Stimulated activated CD8-positive, alpha-beta memory T cell treated with anti-CD3 and anti-CD28 coated beads, Interleukin-15, amount 100 ng/mL, for 4 hours (primary cell): ENCODE measurements around the gene UBE2I.
"Not testable (repeated sequence)": the region's sequence is repeated elsewhere in the genome, so short reads cannot be mapped to it uniquely, and the experiment has no call there.

Source experiments
- DNase-seq, 2 donors: peaks; one replicate each; pipeline ENCODE4 v3.0.0-alpha.2; 2020; ENCODE audit warnings: low read depth in 2 of 2

Gene UBE2I

DNA sequence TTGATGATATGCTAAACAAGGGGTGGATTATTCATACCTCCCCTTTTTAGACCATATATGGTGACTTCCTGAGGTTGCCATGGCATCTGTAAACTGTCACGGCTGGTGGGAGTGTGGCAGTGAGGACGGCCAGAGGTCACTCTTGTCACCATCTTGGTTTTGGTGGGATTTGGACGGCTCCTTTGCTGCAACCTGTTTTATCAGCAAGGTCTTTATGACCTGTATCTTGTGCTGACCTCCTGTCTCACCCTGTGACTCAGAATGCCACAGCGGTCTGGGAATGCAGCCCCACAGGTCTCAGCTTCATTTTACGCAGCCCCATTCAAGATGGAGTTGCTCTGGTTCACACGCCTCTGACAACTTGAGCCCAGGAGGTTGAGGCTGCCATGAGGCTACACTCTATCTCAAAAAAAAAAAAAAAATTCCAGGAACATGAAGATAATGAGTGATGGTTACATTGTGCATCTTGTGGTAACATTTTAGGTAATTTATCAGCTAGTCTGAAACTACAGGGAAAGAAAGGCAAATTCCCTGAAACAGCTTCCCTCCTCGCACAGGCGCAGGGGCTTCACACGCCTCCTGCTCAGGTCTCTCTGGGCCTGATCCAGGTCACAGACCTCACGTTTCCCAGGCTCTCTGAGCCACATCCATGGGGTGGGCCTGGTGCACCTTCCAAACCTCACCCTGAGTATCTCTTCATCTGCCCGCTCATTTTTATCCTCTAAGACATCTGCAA is 15.3 kb upstream of the UBE2I start:
- DNase-seq: no peak

DNA sequence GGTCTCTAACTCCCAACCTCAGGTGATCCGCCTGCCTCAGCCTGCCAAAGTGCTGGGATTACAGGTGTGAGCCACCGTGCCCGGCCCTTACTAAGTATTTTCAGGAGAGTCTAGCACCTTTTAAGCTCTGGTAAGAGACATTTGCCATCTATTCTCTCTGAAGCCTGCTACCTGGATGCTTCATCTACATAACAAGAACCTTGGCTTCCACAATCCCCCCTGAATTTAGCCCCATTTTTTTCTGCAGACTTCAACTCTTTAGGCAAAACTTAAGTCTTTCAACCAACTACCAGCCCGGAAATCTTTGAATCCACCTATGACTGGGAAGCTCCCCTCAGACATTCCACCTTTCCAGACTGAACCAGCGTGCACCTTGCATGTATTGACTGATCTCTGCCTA is 14.0 kb upstream of the UBE2I start:
- DNase-seq: no peak

DNA sequence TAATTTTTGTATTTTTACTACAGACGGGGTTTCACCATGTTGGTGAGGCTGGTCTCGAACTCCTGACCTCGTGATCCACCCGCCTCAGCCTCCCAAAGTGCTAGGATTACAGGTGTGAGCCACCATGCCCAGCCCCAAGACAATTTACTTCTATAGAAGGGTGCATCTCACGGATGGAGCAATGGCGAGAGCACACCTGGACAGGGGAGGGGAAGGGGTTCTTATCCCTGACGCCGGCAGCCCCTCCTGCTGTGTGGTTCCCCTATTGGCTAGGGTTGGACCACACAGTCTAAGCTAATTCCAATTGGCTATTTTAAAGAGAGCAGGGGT is 12.8 kb upstream of the UBE2I start:
- not testable (repeated sequence) for DNase-seq

DNA sequence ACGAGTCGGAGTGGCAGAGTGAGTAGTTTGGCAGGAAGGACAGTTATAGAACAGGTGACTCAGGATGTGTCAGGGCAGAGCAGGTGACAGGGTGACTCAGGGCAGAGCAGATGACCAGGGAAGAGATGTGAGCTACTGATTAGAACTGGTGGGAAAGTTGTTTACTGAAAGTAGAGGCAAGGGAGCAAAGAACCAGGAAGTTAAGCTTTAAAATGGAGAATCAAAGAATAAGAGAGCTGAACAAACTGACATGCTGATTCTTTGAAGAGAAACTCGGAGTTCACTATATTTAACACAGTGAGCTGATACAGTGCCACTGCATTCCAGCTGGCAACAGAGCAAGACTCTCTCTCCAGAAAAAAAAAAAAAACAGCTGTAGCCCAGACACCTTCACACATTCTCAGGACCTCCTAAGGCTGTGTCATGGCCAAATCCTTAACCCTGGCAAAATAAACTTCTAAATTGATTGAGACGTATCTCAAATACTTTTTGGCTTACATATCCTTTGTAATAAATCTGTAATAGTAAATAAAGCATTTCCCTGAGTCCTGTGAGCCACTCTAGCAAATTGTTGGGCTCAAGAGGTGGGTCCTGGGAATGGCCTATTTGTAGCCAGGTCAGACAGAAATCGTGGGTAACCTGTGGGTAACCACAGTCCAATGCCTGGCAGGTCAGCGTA is 12.3 kb upstream of the UBE2I start:
- no peak for DNase-seq

DNA sequence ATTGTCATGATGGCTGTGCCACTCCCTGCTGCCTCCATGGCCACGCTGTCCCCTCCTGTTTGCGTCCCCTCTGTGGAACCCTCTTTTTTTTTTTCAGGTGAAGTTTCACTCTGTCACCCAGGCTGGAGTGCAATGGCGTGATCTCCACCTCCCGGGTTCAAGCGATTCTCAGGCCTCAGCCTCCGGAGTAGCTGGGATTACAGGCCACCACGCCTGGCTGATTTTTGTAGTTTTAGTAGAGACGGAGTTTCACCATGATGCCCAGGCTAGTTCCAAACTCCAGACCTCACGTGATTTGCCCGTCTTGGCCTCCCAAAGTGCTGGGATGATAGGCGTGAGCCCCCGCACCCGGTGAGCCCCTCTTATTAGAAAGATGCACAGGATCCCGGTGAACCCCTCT is 11.0 kb upstream of the UBE2I start:
- no peak for DNase-seq

DNA sequence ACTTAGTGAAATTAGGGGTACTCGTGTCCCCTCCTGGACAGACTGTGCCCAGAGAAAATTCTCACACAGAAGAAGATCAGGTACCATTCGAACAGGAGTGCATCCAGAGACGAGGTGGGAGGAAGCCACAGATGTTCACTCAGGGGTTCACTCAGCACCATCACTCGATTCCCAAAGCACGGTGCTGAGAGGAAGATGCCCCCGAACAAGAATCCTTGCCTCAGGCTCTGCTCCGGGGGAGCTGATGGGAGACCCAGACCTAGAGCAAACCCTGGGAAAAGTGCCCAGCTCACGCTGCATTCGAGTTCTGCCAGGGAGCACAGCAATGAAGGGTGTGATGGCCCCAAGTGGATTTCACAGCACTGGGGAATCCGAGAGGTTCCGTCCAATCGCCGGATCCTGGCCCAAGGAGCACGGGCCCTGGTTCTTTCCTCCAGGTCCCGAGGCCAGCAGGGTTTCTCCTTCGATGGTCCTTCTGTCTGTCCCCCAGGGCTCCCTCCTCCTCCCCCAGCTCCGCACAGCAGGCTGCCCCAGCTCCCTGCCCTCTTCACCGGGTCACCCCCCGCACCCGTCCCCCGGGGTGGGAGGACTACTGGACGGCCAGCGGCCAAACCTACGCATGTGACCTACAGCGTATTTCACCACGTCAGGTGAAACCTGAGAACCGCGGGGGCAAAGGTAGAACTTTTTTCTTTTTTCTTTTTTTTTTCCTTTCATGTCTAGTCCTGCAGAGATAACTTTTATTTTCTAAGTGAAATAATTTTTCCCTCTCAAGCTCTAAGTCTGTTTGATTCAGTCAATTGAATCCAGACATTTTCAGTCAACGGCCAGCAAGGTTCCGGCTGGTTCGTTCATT is 10.2 kb upstream of the UBE2I start:
- no peak for DNase-seq

DNA sequence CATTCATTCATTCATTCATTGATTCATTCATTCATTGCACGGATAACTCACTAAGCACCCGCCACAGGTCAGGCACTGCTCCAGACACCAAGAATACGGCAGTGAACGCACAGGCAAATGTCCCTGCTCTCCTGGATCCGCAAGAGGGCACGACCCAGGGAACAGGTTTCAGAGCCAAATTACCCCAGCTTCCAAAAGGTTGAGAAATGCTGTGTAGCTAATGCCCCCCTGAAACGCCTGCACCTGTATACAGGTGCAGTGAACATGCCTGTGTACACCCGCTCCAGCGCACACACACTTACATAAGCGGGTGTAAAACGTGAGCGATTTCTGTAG is 9.6 kb upstream of the UBE2I start:
- no peak for DNase-seq

DNA sequence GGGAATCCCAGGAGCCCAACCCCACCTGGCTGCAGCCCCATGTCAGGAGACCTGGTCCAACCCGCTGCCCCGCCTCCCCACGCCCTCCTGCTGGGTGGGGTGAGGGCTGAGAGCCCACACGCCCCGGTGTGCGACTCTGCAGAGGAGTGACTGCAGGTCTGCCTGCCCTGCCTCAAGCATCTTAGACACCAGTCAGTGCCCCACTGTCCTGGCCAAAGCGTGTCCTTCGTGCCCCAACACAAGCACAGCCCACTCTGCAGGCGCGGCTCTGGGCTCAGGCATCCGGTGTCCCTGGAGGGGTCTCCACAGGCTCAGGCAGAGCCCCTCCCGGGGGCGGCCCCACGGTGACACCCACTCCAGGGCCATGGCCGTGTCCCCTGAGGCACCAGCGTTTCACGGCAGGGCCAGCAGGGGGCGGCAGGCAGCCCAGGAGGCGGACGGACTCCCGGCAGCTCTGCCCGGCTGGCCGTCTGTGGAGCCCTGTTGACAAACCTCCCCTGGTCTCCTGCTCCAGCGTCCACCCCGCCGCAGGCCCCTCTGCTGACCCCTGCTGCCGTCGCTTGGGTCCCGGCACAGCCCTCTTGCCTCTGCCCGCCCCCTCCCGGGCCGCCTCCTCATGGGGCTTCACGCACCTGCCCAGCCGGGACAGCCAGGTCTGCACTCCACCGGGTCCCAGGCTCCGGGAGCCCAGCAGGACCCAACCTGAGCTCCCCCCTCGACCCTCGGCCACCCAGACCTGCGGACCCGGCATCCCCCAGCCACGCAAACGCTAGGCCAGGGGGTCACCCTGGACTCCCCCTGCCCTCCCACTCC is 8.6 kb upstream of the UBE2I start:
- DNase-seq: peak; percentile 38 to 40

DNA sequence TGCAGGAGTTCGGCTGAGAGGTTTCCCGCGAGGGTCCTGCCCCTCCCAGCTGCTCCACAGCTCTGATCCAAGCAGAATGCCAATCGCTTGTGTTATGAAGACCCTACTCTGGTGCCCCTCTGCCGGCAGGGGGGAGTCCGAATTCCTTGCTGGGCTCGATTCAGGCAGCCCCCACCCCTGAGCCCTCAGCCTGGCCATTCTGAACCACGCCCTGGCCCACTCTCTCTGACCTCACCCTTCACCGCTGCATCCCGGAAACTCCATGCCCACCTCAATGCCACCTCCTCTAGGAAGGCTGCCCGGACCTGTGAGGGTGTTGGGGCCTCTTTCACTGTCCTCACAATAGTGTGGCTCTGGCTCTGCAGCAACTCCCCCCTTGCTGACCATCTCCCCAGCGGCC is 7.9 kb upstream of the UBE2I start:
- no peak for DNase-seq

DNA sequence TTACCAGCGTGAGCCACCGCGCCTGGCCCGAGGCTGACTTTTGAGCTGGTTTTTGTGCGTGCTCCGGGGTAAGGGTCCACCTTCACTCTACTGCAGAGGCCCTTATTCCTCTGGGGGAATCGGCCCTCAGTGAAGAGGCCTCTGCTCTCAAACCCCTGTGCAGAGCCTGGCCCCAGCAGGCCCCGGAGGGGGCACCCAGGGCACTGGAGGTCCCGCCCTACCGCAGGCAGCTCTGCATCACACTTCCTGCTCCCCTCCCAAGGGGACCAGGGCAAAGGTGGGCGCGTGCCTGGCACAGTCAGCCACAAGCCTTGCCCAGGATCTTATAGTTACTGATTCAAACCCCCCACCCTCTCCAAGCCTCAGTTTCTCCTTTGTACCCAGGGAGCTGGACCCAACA is 3.6 kb upstream of the UBE2I start:
- no peak for DNase-seq

DNA sequence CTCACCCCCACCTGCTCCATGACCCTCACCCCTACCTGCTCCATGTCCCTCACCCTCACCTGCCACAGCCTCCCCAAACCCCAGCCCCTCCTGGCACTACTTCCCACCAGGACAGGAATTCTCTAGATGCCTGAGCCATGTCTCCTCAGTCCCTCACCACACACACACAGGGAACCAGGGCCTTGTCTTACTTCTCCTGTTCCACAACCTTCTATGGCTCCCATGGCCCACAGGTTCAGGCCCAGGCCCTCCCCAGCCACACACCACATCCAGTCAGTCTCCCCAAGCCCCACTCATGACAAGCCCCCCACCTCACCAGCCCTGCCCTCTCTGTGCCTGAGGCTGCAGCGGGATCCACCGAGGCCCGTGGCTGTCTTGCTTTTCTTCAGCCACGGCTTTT is 3.1 kb upstream of the UBE2I start:
- DNase-seq: no peak

DNA sequence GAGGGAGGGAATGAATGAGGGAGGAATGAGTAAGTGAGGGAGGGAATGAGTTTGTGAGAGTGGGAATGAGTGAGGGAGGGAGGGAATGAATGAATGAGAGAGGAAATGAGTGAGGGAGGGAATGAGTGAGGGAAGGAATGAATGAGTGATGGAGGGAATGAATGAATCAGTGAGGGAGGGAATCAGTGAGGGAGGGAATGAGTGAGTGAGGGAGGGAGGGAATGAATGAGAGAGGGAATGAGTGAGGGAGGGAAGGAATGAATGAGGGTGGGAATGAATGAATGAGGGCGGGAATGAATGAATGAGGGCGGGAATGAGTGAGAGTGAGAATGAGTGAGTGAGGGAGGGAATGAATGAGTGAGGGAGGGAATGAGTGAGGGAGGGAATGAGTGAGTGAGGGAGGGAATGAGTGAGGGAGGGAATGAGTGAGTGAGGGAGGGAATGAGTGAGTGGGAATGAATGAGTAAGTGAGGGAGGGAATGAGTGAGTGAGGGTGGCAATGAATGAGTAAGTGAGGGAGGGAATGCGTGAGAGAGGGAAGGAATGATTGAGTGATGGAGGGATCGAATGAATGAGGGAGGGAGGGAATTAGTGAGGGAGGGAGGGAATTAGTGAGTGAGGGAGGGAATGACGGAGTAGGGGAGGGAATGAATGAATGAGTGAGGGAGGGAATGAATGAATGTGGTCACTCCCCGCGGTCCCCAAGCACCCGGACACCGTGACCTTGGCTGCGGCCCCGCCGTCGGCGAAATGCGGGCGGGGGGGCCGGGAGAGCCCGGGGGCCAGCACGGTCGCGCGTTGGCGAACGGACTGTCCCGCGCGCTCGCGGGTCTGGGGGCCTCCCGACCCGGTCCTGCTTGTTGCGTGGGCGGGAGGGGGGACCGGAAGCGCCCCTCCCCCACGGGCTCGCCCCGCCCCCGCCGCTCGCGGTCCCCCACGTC is 1.1 kb upstream of the UBE2I start:
- no peak for DNase-seq

DNA sequence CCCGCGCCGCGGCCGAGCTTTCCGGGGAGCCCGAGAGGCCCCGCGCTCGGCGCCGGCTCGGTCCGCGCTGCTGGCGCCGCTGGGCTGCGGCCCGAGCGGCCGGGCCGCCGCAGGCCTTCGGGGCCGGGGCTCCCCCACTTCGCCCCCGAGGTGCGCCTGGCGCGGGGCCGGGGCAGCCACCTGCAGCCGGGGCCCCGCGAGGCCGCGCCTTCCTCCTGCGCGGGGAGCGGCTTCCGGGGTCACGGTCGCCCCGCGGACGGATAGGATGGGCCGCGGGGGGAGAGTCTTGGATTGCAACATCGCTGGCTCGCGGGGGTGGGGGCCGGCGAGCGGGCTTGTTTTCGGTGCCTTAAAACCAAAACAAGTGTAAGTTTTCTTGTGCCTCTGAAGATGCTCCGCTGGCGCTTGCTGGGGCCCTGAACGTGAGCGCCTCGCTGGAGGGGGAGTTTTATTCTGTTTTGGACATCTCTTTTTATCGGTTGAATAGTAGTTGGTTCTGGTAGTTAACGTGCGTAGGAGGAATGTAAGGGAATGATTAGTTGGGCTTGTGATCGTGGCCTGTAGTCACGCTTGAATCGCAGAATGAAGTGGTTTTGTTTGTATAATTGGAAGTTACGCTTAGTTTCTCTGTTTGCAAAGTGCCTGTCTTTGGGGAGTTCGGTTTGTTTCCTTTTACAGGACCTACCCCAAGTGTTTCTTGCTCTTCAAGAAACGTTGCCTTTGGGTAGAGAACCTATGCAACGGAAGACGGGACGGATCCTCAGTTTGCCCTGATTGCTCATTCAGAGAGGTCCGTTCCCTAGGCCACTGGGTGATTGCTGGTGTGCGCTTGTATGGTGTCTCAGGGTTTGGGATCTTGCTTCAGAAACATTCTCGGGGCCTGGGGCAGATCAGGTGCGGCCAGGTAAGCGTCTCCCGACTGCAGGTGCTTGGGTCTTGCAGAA is 724 bp downstream of the UBE2I start:
- DNase-seq: peak; percentile 34 to 37

DNA sequence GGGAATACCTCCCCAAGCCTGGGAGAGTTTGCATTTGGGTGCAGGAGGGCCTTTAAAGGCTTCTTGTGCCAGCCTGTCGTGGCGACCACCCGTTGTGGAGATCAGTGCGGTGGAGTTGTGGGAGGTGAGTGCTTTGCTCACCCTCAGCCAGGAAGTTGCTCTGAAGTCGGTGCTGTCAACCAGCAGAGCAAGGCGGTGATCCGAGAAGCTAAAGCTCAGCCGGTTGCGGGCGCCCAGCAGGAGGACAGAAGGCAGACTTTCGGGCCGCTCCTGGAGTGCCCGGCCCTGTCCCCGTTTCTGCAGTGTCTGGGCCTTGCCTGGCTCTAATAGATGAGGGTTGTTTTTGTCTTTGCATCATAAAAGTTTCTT is 1.4 kb downstream of the UBE2I start:
- no peak for DNase-seq

DNA sequence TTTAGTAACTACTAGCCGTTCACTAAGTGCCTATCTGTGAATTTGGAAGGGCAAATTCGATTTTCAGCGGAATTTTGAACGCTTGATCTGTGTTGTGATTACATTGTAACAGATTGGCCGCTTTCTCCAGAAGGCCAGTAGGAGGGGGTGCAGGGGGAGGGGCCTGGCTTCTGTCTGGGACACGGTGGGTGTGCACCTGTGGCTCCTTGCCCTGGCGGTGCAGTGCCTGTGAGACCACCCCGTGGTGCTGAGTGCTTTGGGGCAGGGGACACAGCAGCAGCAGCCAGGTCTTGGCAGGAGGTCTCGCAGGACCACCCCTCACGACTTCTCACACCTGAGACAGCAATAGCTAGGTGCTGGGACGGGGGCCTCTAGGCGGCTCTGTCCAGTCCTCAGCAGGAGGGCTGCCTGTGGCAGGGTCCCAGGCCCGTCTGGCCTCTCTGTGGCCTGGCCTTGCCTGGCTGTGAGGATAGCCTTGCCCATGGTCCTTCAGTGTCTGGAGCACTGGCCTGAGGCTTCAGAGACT is 1.8 kb downstream of the UBE2I start:
- DNase-seq: no peak

DNA sequence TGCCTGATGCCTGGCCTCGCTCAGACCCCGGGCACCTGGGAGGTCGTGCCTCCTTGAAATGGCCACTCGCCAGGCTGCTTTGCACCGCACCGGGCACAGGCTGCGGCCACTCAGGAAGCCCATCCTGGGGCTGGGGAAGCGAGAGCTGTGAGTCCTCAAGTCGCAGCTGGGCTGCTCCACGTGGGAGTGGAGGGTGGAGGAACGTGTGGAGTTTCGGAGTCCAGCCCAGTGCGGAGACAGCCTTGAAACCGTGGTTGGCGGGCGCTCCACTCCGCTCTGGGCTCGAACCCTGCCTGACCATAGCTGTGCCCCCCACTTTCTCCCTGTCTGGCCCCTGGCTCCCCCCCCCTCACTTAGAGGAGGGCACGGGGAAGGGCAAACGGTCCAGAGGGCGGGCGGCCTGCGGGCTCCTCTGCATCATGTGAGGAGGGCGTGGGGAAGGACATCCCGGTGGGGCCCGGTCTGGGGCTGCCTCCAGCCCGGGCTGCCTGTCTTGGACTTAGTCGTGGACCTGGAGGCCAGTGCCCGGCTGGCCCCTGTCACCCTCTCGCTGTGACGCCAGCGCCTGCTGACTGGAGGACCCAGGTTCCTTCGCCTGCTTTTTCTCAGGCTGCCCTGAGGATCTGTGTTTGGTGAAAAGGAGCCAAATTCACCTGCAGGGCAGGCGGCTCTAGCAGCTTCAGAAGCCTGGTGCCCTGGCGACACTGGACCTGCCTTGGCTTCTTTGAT is 2.5 kb downstream of the UBE2I start:
- no peak for DNase-seq

DNA sequence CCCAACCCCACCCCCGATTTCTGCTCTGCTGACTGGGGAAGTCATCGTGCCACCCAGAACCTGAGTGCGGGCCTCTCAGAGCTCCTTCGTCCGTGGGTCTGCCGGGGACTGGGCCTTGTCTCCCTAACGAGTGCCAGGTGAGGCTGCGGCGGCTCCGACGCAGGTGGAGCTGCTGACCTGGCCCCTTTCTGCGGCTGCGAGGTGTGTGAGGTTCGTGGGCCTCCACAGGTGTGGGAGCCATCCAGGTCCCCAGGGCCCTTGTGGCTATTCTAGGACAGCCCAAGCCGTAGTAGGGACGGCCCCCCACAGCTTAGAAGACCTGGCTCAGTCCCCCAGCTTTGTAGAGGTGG is 3.0 kb downstream of the UBE2I start:
- no peak for DNase-seq

DNA sequence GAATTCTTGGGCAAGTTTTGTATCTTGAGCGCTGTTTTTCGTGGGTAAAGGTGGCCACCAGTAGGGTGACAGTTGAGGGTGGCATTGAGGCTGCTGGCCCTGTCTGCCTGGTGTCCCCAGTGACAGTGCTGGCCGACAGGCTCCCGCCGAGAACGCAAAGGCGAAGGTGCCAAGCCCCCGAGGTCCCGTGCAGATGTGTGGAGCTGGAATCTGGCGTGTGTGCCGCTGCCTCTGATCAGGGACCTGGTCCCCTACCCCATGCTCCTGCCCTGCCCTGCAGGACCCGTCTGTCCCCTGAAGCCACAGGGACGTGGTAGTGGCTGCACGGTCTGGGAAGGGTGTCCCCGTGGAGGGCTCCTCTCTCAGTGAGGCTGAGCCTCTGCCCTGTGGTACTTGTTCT is 3.5 kb downstream of the UBE2I start:
- no peak for DNase-seq

DNA sequence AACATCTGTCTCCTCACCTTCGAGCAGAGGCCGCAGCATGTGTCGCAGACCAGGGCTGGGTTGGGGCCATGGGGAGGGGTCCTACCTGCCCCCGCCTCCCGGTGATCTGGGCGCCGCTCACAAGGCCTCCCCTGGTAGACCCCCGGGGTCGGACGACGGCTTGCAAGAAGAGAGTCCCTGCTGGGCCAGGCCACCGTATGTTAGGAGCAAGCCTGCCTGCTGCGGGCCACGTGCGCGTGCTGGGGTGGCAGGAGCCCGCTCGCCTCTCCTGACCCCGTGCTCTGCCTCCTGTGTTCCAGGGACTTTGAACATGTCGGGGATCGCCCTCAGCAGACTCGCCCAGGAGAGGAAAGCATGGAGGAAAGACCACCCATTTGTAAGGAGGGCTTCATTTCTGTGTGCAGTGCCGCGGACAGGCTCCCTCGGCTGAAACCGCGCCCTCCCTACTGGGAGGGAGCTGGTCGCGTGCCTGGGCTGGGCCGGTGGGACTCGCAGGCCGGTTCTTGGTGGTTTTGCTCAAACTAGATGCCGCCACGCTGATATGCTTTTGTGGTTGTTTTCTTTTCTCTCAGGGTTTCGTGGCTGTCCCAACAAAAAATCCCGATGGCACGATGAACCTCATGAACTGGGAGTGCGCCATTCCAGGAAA is 4.4 kb downstream of the UBE2I start:
- DNase-seq: no peak
